ENCODE data around the gene VWA1. TPM values are rescaled to one million over a fixed set of nuclear protein-coding genes. Genes with fewer than 3 reads are reported as not detected.
"Not testable (repeated sequence)": the region's sequence is repeated elsewhere in the genome, so short reads cannot be mapped to it uniquely, and the experiment has no call there.

VWA1 gene
- total RNA-seq, 1 donor from 2014 or later, result 91.0 TPM

- DNase-seq (ENCODE audit: low spot score); ATAC-seq: not testable (repeated sequence)
Observed at GRCh38 chr1:1476011-1476410, 40.5 kb downstream of the VWA1 start.

- ATAC-seq, result no peak
- DNase-seq (ENCODE audit: low spot score), result no peak
Observed at GRCh38 chr1:1477206-1477605, 41.7 kb downstream of the VWA1 start.

GRCh38 chr1:1479547-1480487, 44.3 kb downstream of the VWA1 start:
- DNase-seq (ENCODE audit: low spot score), result no peak
- no peak for ATAC-seq

- ATAC-seq; DNase-seq (ENCODE audit: low spot score): not testable (repeated sequence)
Observed at GRCh38 chr1:1480488-1480867, 45.0 kb downstream of the VWA1 start.

- ATAC-seq; DNase-seq (ENCODE audit: low spot score): not testable (repeated sequence)
Observed at GRCh38 chr1:1481811-1482210, 46.3 kb downstream of the VWA1 start.

GRCh38 chr1:1482856-1483255, 47.4 kb downstream of the VWA1 start:
- DNase-seq (ENCODE audit: low spot score) (no peak), ATAC-seq (no peak)

- DNase-seq (ENCODE audit: low spot score), result no peak
- no peak for ATAC-seq
Observed at GRCh38 chr1:1483714-1484113, 48.2 kb downstream of the VWA1 start.

- DNase-seq (ENCODE audit: low spot score); ATAC-seq: not testable (repeated sequence)
Observed at GRCh38 chr1:1484976-1485750, 49.7 kb downstream of the VWA1 start.

- not testable (repeated sequence) for ATAC-seq; DNase-seq (ENCODE audit: low spot score)
Observed at GRCh38 chr1:1485755-1486317, 50.3 kb downstream of the VWA1 start.

- ATAC-seq (no peak), DNase-seq (ENCODE audit: low spot score) (no peak)
Observed at GRCh38 chr1:1487701-1488100, 52.2 kb downstream of the VWA1 start.

- no peak for DNase-seq (ENCODE audit: low spot score)
- ATAC-seq, result no peak
Observed at GRCh38 chr1:1489231-1489630, 53.7 kb downstream of the VWA1 start.

- ATAC-seq (no peak), DNase-seq (ENCODE audit: low spot score) (no peak)
Observed at GRCh38 chr1:1489861-1490260, 54.4 kb downstream of the VWA1 start.

- DNase-seq (ENCODE audit: low spot score) (no peak), ATAC-seq (no peak)
Observed at GRCh38 chr1:1490633-1491230, 55.2 kb downstream of the VWA1 start.

GRCh38 chr1:1491601-1492000, 56.1 kb downstream of the VWA1 start:
- ATAC-seq, result no peak
- no peak for DNase-seq (ENCODE audit: low spot score)

Other genes with a start within 250 kb of the VWA1 start
- gene TNFRSF18, start 229.1 kb upstream of the VWA1 start, total RNA-seq, result not detected
- gene TNFRSF4, start 221.5 kb upstream of the VWA1 start, total RNA-seq, result 0.38 TPM
- 166 TPM for gene SDF4, start 203.7 kb upstream of the VWA1 start, total RNA-seq
- gene B3GALT6, start 203.5 kb upstream of the VWA1 start, total RNA-seq, result 9.3 TPM
- 3.5 TPM for gene C1QTNF12, start 189.0 kb upstream of the VWA1 start, total RNA-seq
- 27.6 TPM for gene UBE2J2, start 161.8 kb upstream of the VWA1 start, total RNA-seq
- gene SCNN1D, start 155.3 kb upstream of the VWA1 start, total RNA-seq, result 5.7 TPM
- 31.9 TPM for gene ACAP3, start 127.8 kb upstream of the VWA1 start, total RNA-seq
- 8.4 TPM for gene PUSL1, start 127.1 kb upstream of the VWA1 start, total RNA-seq
- 42.4 TPM for gene INTS11, start 111.0 kb upstream of the VWA1 start, total RNA-seq
- gene CPTP, start 110.9 kb upstream of the VWA1 start, total RNA-seq, result 40.0 TPM
- 0.30 TPM for gene TAS1R3, start 104.4 kb upstream of the VWA1 start, total RNA-seq
- 50.4 TPM for gene DVL1, start 86.3 kb upstream of the VWA1 start, total RNA-seq
- gene MXRA8, start 77.1 kb upstream of the VWA1 start, total RNA-seq, result 4.5 TPM
- 130 TPM for gene AURKAIP1, start 60.5 kb upstream of the VWA1 start, total RNA-seq
- 127 TPM for gene CCNL2, start 36.4 kb upstream of the VWA1 start, total RNA-seq
- gene MRPL20, start 28.4 kb upstream of the VWA1 start, total RNA-seq, result 52.9 TPM
- gene ANKRD65, start 14.4 kb upstream of the VWA1 start, total RNA-seq, result 1.0 TPM
- 2.9 TPM for gene ATAD3C, start 14.0 kb downstream of the VWA1 start, total RNA-seq
- 16.0 TPM for gene ATAD3B, start 36.1 kb downstream of the VWA1 start, total RNA-seq
- 16.3 TPM for gene ATAD3A, start 76.5 kb downstream of the VWA1 start, total RNA-seq
- 0.98 TPM for gene TMEM240, start 104.9 kb downstream of the VWA1 start, total RNA-seq
- 65.4 TPM for gene SSU72, start 139.2 kb downstream of the VWA1 start, total RNA-seq
- 0.58 TPM for gene FNDC10, start 164.4 kb downstream of the VWA1 start, total RNA-seq
- gene MIB2, start 179.8 kb downstream of the VWA1 start, total RNA-seq, result 65.1 TPM
- 1.6 TPM for gene MMP23B, start 196.5 kb downstream of the VWA1 start, total RNA-seq
- gene CDK11B, start 223.3 kb downstream of the VWA1 start, total RNA-seq, result 8.7 TPM

Data from left lobe of liver (tissue), 2 donors.